Stomach (tissue), 9 donors: Measurements from ENCODE around the gene RAPGEF1. TPM values are rescaled to one million over a fixed set of nuclear protein-coding genes. Genes with fewer than 3 reads are reported as not detected.

Experiments used
- DNase-seq, 2 donors: peaks; one replicate each; pipeline versions ENCODE4 v3.0.0 to v3.0.0-alpha.2; 2013 to 2019
- H3K27ac ChIP-seq, 5 donors: fragments of 200-600 bp in 4 of 5; sonication (generic) in 4 of 5; one replicate each; pipeline ENCODE4 v1.5.1; 2013 to 2019; ENCODE audit warnings: mild to moderate bottlenecking in 1 of 5, moderate library complexity in 1 of 5
- H3K27me3 ChIP-seq, 3 donors: fragments of 200-600 bp; sonication (generic); one replicate each; pipeline ENCODE4 v1.5.1; 2017 to 2019; ENCODE audit warnings: mixed run types in 1 of 3
- H3K36me3 ChIP-seq, 4 donors: fragments of 200-600 bp; sonication (generic); 1 replicate in 3 of 4; 2 replicates in 1 of 4; pipeline ENCODE4 v1.5.1; 2016 to 2019
- H3K4me1 ChIP-seq, 4 donors: fragments of 200-600 bp; sonication (generic); one replicate each; pipeline ENCODE4 v1.5.1; 2016 to 2019
- H3K4me3 ChIP-seq, 4 donors: fragments of 200-600 bp; sonication (generic) in 3 of 4; one replicate each; pipeline ENCODE4 v1.5.1; 2016 to 2019; ENCODE audit warnings: mild to moderate bottlenecking in 1 of 4
- H3K9me3 ChIP-seq, 4 donors: fragments of 200-600 bp; sonication (generic); one replicate each; pipeline ENCODE4 v1.5.1; 2016 to 2019
- CTCF ChIP-seq, 7 experiments: fragments of 450-650 bp in 4 of 7; fragments of 200-600 bp in 3 of 7; sonication (generic) in 3 of 7; IDR thresholded peaks; one replicate each; pipeline ENCODE4 v1.5.1; 2016 to 2019; ENCODE audit warnings: antibody characterized with exemption in 7 of 7, control low read depth in 2 of 7, mild to moderate bottlenecking in 1 of 7
- EP300 ChIP-seq: sonication (generic); formaldehyde crosslinking; IDR thresholded peaks from one replicate; pipeline ENCODE4 v1.6.1; 2017; ENCODE audit warnings: antibody characterized with exemption
- POLR2A ChIP-seq, 4 donors: fragments of 450-650 bp; IDR thresholded peaks; one replicate each; pipeline ENCODE4 v1.6.1; 2016; ENCODE audit warnings: antibody characterized with exemption in 4 of 4, control low read depth in 2 of 4, mild to moderate bottlenecking in 1 of 4, moderate library complexity in 1 of 4
- POLR2AphosphoS5 ChIP-seq, 3 donors: sonication (generic); formaldehyde crosslinking; IDR thresholded peaks; one replicate each; pipeline ENCODE4 v1.6.1; 2016; ENCODE audit warnings: antibody characterized with exemption in 3 of 3
- WGBS, 5 donors: extraction: QIAGEN DNeasy Blood & Tissue Kit in 3 of 5; methylation state at CpG; one replicate each; pipeline versions ENCODE4 v1.1.5 to v1.1.7; 2013 to 2018; 5-methylcytosine and 5-hydroxymethylcytosine counted together
- intact Hi-C: fragments of 100-400 bp; cut with DNase I; formaldehyde crosslinking; loops from one replicate; pipeline ENCODE4 v1.15.1; 2023; ENCODE audit warnings: low total_unique reads
- polyA plus RNA-seq, 3 donors: library from polyadenylated mRNA; stranded (reverse); fragments of 200-250 nt; gene quantifications; one replicate each; pipeline ENCODE4 v1.2.3, GENCODE V29; 2013
- total RNA-seq, 5 donors: library from RNA; depleted of rRNA; stranded (reverse); fragments of >200 nt; gene quantifications; one replicate each; pipeline versions ENCODE4 v1.1.0 to v1.2.3, GENCODE V29; 2014 to 2016
- donor health status: healthy with polysubstance abuse.
- donor health status: Bipolar disorder and iron deficiency.
- donor health status: healthy.

The RAPGEF1 gene
- total and polyA plus RNA-seq, 8 donors, result 8.4 to 84.6 (median 45.1) TPM

DNA sequence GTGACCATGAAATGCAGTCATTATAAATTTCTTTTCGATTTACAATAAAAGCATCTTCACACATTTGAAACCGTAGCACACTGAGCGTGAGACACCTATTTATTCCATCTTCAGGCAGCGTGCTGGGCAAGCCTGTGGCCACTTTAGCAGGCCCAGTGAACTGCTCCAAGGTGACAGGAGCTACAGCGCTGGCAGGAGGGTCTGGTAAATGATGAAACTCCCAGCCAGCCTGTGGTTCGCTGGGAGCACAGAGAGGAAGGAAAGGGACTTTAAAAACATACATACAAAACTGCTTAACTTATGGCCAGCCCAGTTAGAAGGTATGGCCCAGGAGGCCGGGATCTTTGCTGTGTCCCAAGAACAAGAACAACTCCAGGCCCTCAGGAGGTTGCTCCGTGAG is 5.1 kb downstream of the RAPGEF1 start:
- DNase-seq, result no peak
- peak overlapping the region; percentile 25 to 86 (median 70) for H3K27ac ChIP-seq
- intact Hi-C loops, result no loop called here
- 76 to 87% (median 83%) methylated on average over 8 of the region's 8 CpGs for WGBS, 5 donors
- H3K9me3 ChIP-seq, result no peaks in the 10 kb centered on the region
- H3K27me3 ChIP-seq, result no peaks in the 10 kb centered on the region
- H3K36me3 ChIP-seq, result no peaks in the 10 kb centered on the region
- peaks cover 74 to 93% (median 84%) of the 10 kb centered on the region in 4 donors for H3K4me1 ChIP-seq
- TF ChIP-seq EP300, result no peak
- TF ChIP-seq POLR2A (IDR thresholded peaks at IDR 0.05), result no peak
- no peak for TF ChIP-seq CTCF (IDR thresholded peaks at IDR 0.05)
- no peak for TF ChIP-seq POLR2AphosphoS5 (IDR thresholded peaks at IDR 0.05)
- no peak overlapping the region for H3K4me3 ChIP-seq

DNA sequence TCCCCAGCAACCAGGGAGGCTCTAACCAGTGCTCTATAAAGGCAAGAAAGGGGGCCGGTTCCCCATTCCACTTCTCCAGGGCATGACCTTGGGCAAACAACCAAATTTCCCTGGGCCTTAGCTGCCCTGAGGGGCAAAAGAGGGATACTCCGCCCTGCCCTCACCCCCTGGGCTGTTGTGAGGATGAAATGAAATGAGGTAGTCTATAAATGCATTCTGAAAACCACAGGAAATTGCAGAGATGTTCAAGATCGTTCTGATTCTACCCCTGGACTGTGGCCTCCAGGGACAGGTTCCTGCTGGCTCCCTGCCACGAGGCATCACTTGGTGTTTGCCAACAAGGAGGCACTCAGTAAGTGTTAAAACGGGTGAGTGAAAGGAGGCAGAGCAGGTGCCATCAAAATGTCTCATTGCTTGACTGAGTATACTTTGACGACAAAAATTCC is 5.7 kb downstream of the RAPGEF1 start:
- WGBS, 5 donors, result 19 to 28% (median 25%) methylated on average over 6 of the region's 6 CpGs
- Histone ChIP-seq H3K27me3 (no peaks in the 10 kb centered on the region), H3K9me3 (no peaks in the 10 kb centered on the region), H3K27ac (peak overlapping the region; percentile 62 to 86 (median 70)), H3K4me1 (peaks cover 79 to 99% (median 90%) of the 10 kb centered on the region in 4 donors), H3K36me3 (no peaks in the 10 kb centered on the region), H3K4me3 (no peak overlapping the region)
- peak; percentile 60 to 82 for DNase-seq
- intact Hi-C loops, result no loop called here
- no peak for TF ChIP-seq POLR2A (IDR thresholded peaks at IDR 0.05)
- no peak for TF ChIP-seq CTCF (IDR thresholded peaks at IDR 0.05)
- TF ChIP-seq EP300, result no peak
- TF ChIP-seq POLR2AphosphoS5 (IDR thresholded peaks at IDR 0.05), result peak in 1 of 3 donors; percentile 19

GRCh38 chr9:131733541-131734061 is 6.3 kb downstream of the RAPGEF1 start:
- peak; percentile 35 to 71 for DNase-seq
- peak overlapping the region; percentile 66 to 86 (median 70) for H3K27ac ChIP-seq
- WGBS, 5 donors, result 19 to 32% (median 20%) methylated on average over 11 to 16 of the region's 16 CpGs
- H3K9me3 ChIP-seq, result no peaks in the 10 kb centered on the region
- H3K4me1 ChIP-seq, result peaks cover 80 to 100% (median 91%) of the 10 kb centered on the region in 4 donors
- no peaks in the 10 kb centered on the region for H3K27me3 ChIP-seq
- H3K4me3 ChIP-seq, result no peak overlapping the region
- H3K36me3 ChIP-seq, result no peaks in the 10 kb centered on the region
- intact Hi-C loops, result no loop called here
- no peak for TF ChIP-seq POLR2A (IDR thresholded peaks at IDR 0.05)
- TF ChIP-seq POLR2AphosphoS5 (IDR thresholded peaks at IDR 0.05), result peak in 1 of 3 donors; percentile 45

- Histone ChIP-seq H3K9me3 (no peaks in the 10 kb centered on the region), H3K27ac (peak overlapping the region; percentile 11 to 86 (median 70)), H3K4me1 (peaks cover 79 to 100% (median 92%) of the 10 kb centered on the region in 4 donors), H3K36me3 (no peaks in the 10 kb centered on the region), H3K4me3 (no peak overlapping the region), H3K27me3 (no peaks in the 10 kb centered on the region)
- DNase-seq, result peak in 1 of 2 donors; percentile 53
- intact Hi-C loops, result no loop called here
- TF ChIP-seq POLR2AphosphoS5 (IDR thresholded peaks at IDR 0.05) (peak in 1 of 3 donors; percentile 4), CTCF (IDR thresholded peaks at IDR 0.05) (no peak), EP300 (no peak), POLR2A (IDR thresholded peaks at IDR 0.05) (no peak)
- WGBS, 5 donors, result 63 to 82% (median 72%) methylated on average over 12 of the region's 12 CpGs
Observed at GRCh38 chr9:131732636-131733289, 7.1 kb downstream of the RAPGEF1 start.
